HepG2 (cell line): Measurements from ENCODE around the gene EEF1AKMT3. TPM values are rescaled to one million over a fixed set of nuclear protein-coding genes. Genes with fewer than 3 reads are reported as not detected.

Experiments used
- ATAC-seq: fragments of 200-7000 bp; cut with Tn5 transposase; 3 replicates; pipeline ENCODE4 v1.9.1; 2020; ENCODE audit warnings: mild to moderate bottlenecking, moderate library complexity
- BruUV-seq: library from RNA; stranded (reverse); fragments of 400-500 nt; replicated peaks from 2 replicates; lab custom pipeline; 2021; lab: Mats Ljungman, UMichigan
- CTCF ChIA-PET: fragments of 300-600 bp; formaldehyde crosslinking; extraction: SDS; loops from one replicate; lab custom pipeline; 2021; ENCODE audit warnings: low total read pairs, inconsistent platforms, low intra/inter-chr PET ratio; lab: Yijun Ruan, JAX
- POLR2A ChIA-PET: fragments of 350-600 bp; sonication (Branson Sonifier 250); formaldehyde crosslinking; loops from one replicate; lab custom pipeline; 2020; ENCODE audit warnings: antibody characterized with exemption, inconsistent platforms; lab: Yijun Ruan, JAX
- DNase-seq: peaks from one replicate; pipeline ENCODE4 v3.0.0-alpha.2; 2015; ENCODE audit warnings: low spot score
- FAIRE-seq: peaks from 3 replicates; lab custom pipeline; 2011; peaks lifted over from hg19 to GRCh38; lab: Jason Lieb, UNC
- H2AFZ ChIP-seq: one replicate; pipeline ENCODE4 v1.6.1; 2011; ENCODE audit warnings: low read length, inconsistent platforms
- H3K27ac ChIP-seq: fragments of 300-600 bp; 3 replicates; pipeline ENCODE4 v1.8.0; 2011; ENCODE audit warnings: mixed run types, mild to moderate bottlenecking, mixed read lengths, low read length, inconsistent platforms; ENCODE audit not compliant: insufficient read depth; ENCODE audit errors: extremely low read length
- H3K27me3 ChIP-seq, 2 experiments: fragments of 200-600 bp in 1 of 2; 2 replicates in 1 of 2; 3 replicates in 1 of 2; pipeline versions ENCODE4 v1.6.0 to v1.8.0; 2011; ENCODE audit warnings: low read length in 2 of 2, mild to moderate bottlenecking in 2 of 2, moderate library complexity in 2 of 2, inconsistent platforms in 1 of 2; ENCODE audit not compliant: insufficient read depth in 2 of 2, control insufficient read depth in 1 of 2
- H3K36me3 ChIP-seq, 2 experiments: fragments of 200-600 bp in 1 of 2; replicated peaks in 1 of 2; 2 replicates in 1 of 2; 3 replicates in 1 of 2; pipeline versions ENCODE4 v1.5.1 to v1.8.0; 2011; ENCODE audit warnings: low read length in 2 of 2, inconsistent platforms in 1 of 2; ENCODE audit not compliant: insufficient read depth in 2 of 2, control insufficient read depth in 1 of 2
- H3K4me1 ChIP-seq: 2 replicates; pipeline ENCODE4 v1.5.1; 2012; ENCODE audit warnings: low read length, inconsistent platforms; ENCODE audit not compliant: insufficient read depth
- H3K4me2 ChIP-seq: 2 replicates; pipeline ENCODE4 v1.6.0; 2011; ENCODE audit warnings: low read depth, low read length, inconsistent platforms
- H3K4me3 ChIP-seq, 3 experiments: fragments of 200-600 bp in 1 of 3; sonication (generic), shearing (Covaris generic) in 1 of 3; replicated peaks in 1 of 3; 2 replicates each; pipeline ENCODE4 v1.5.1; 2011 to 2016; ENCODE audit warnings: low read length in 3 of 3, inconsistent platforms in 2 of 3, low read depth in 2 of 3, mild to moderate bottlenecking in 2 of 3, control low read depth in 1 of 3, mixed read lengths in 1 of 3; ENCODE audit not compliant: insufficient read depth in 1 of 3
- H3K79me2 ChIP-seq: one replicate; pipeline ENCODE4 v1.6.1; 2011; ENCODE audit warnings: low read length, inconsistent platforms; ENCODE audit not compliant: insufficient read depth
- H3K9ac ChIP-seq: 2 replicates; pipeline ENCODE4 v1.6.0; 2011; ENCODE audit warnings: mild to moderate bottlenecking, low read depth, low read length, inconsistent platforms; ENCODE audit not compliant: insufficient read depth
- H3K9me3 ChIP-seq: 2 replicates; pipeline ENCODE4 v1.5.1; 2012; ENCODE audit warnings: mild to moderate bottlenecking, low read length
- H4K20me1 ChIP-seq: 2 replicates; pipeline ENCODE4 v1.6.0; 2011; ENCODE audit warnings: inconsistent platforms, mild to moderate bottlenecking, low read length, moderate library complexity; ENCODE audit not compliant: insufficient read depth
- CREB1 ChIP-seq, 2 experiments: fragments of 450-650 bp in 1 of 2; IDR thresholded peaks; 2 replicates each; pipeline ENCODE4 v1.6.1; 2016 to 2017; ENCODE audit warnings: control low read depth in 1 of 2, mild to moderate bottlenecking in 1 of 2, missing compliant biosample characterization in 1 of 2, missing genetic modification characterization in 1 of 2
- DNMT3B ChIP-seq: conservative IDR thresholded peaks from 2 replicates; pipeline ENCODE4 v1.6.1; 2016; ENCODE audit warnings: missing biosample characterization, control low read depth
- KMT2B ChIP-seq: IDR thresholded peaks from 2 replicates; pipeline ENCODE4 v1.6.1; 2016; ENCODE audit warnings: missing genetic modification reagents, missing compliant biosample characterization
- MED8 ChIP-seq: sonication (generic); formaldehyde crosslinking; IDR thresholded peaks from 2 replicates; pipeline ENCODE4 v1.8.1; 2023; ENCODE audit warnings: mild to moderate bottlenecking, missing genetic modification reagents; ENCODE audit not compliant: insufficient replicate concordance
- MTF1 ChIP-seq: sonication (generic); formaldehyde crosslinking; IDR thresholded peaks from 2 replicates; pipeline ENCODE4 v1.5.0; 2020; ENCODE audit warnings: missing genetic modification reagents
- NFKB2 ChIP-seq: sonication (generic); formaldehyde crosslinking; IDR thresholded peaks from 2 replicates; pipeline ENCODE4 v1.4.0; 2020; ENCODE audit warnings: missing genetic modification reagents, borderline replicate concordance
- PPARG ChIP-seq: conservative IDR thresholded peaks from 2 replicates; pipeline ENCODE4 v1.6.1; 2016; ENCODE audit warnings: missing biosample characterization, missing genetic modification reagents
- RARA ChIP-seq: IDR thresholded peaks from 2 replicates; pipeline ENCODE4 v1.6.1; 2016; ENCODE audit warnings: missing genetic modification reagents, missing compliant biosample characterization
- TBL1XR1 ChIP-seq: fragments of 150-350 bp; IDR thresholded peaks from 2 replicates; pipeline ENCODE4 v1.6.1; 2014; ENCODE audit warnings: borderline replicate concordance, low read length; ENCODE audit not compliant: partially characterized antibody
- TP53 ChIP-seq: sonication (generic); formaldehyde crosslinking; conservative IDR thresholded peaks from 2 replicates; pipeline ENCODE4 v1.4.0; 2020; ENCODE audit warnings: missing genetic modification reagents
- ZNF331 ChIP-seq: sonication (generic); formaldehyde crosslinking; IDR thresholded peaks from 2 replicates; pipeline ENCODE4 v1.4.0; 2020; ENCODE audit warnings: missing genetic modification reagents
- ZNF607 ChIP-seq: sonication (generic); formaldehyde crosslinking; IDR thresholded peaks from 2 replicates; pipeline ENCODE4 v1.5.1; 2020; ENCODE audit warnings: missing genetic modification reagents, mild to moderate bottlenecking, borderline replicate concordance
- whole genome bisulfite sequencing: methylation state at CpG from one replicate; pipeline ENCODE4 v1.1.6; 2017; ENCODE audit warnings: low lambda C conversion rate; 5-methylcytosine and 5-hydroxymethylcytosine counted together
- in situ Hi-C: cut with HindIII; loops from 2 replicates; pipeline ENCODE4 v1.10.0; 2017; ENCODE audit warnings: low pct_unique_long_range_greater_than_20kb; ENCODE audit not compliant: extremely low pct_ligation_motif_present
- intact Hi-C: fragments of 100-400 bp; cut with micrococcal nuclease; formaldehyde crosslinking; loops from one replicate; pipeline ENCODE4 v1.10.0; 2022; ENCODE audit not compliant: unreplicated experiment
- polyA plus RNA-seq, 8 experiments: library from polyadenylated mRNA; depleted of rRNA in 3 of 8; stranded (reverse) in 7 of 8; unstranded in 1 of 8; fragments of >200 nt; fragmentation: Illumina TruSeq in 4 of 8; extraction: Trizol in 4 of 8; gene quantifications; 2 replicates each; pipeline versions ENCODE4 v1.2.1 to v1.2.3, GENCODE V29; 2011 to 2016; ENCODE audit warnings: low read depth in 4 of 8, missing spikeins in 1 of 8, mixed read lengths in 1 of 8; ENCODE audit not compliant: insufficient read depth in 1 of 8
- total RNA-seq, 5 experiments: library from RNA; depleted of rRNA; stranded (reverse); fragments of >200 nt; fragmentation: Illumina TruSeq; extraction: Trizol; gene quantifications; 2 replicates each; pipeline ENCODE4 v1.2.3, GENCODE V29; 2016; ENCODE audit warnings: low read depth in 1 of 5
- TF ChIP-seq, protein P1 (sequence below): sonication (generic); formaldehyde crosslinking; IDR thresholded peaks from 2 replicates; pipeline ENCODE4 v1.8.1; 2023; ENCODE audit warnings: missing genetic modification reagents, mild to moderate bottlenecking, borderline replicate concordance
- TF ChIP-seq, protein P2 (sequence below): sonication (generic); formaldehyde crosslinking; conservative IDR thresholded peaks from 2 replicates; pipeline ENCODE4 v1.4.0; 2020; ENCODE audit warnings: mild to moderate bottlenecking, missing genetic modification reagents, moderate library complexity
- TF ChIP-seq, protein P3 (sequence below), 2 experiments: sonication (generic) in 1 of 2; formaldehyde crosslinking in 1 of 2; IDR thresholded peaks; 2 replicates each; pipeline versions ENCODE4 v1.4.0 to v1.6.1; 2016 to 2020; ENCODE audit warnings: borderline replicate concordance in 1 of 2, low read depth in 1 of 2, mild to moderate bottlenecking in 1 of 2, missing genetic modification reagents in 1 of 2

The EEF1AKMT3 gene
- total and polyA plus RNA-seq, 2 of the 13 experiments (the other 11 are each of a cell fraction or from before 2014, with no cell fraction given) = 4.7 to 11.4 TPM

DNA sequence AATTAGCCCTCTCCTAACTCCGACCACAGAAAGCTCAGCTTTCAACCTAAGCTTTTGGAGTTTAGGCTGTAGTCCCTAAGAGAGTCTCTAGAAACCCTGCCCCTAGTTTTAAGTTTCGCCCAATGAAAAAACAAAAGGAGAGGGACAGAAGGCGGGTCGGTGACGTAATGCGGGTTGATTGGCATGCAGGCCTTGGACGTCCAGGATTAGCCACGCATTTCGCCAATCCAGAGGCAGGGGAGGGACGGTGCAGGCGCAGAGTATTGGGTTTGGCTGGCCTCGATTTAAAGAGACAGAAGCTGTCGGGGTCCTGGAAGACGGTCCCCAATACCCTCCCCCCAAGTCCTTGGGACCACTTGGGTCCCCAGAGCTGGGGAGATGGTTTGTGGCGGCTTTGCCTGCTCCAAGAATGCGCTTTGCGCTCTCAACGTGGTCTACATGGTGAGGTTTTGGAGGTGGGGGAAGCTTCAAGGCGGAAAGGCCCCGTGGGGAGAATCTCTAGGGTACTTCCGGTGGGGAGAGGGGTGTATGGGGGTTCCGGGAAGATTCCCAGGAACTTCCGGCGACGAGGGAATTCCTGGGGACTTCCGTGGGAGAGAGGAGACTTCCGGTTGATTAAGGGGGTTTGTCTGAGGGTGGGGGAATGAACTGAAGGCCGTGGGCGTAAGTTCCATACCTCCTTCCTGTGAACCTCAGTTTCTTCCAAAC, 27.5 kb upstream of the EEF1AKMT3 start, which contains the start of gene TSPAN31:
TSPAN31 (plus strand) TSS at position 263 of the 708 bp plus-strand sequence; CDS start at position 379, 116 bp downstream.
- H3K36me3 ChIP-seq = peaks cover 4 to 33% of the 10 kb centered on the region in 2 experiments; a peak in 4 of 5 replicates
- ATAC-seq (peak; percentile 90), DNase-seq (peak; percentile 97), FAIRE-seq (peak; percentile 98)
- H3K4me2 ChIP-seq = peak within 1 kb of the TSS; percentile 96
- intact Hi-C loops (loop anchor here (1.0 kb wide), 1 partner anchor 7 kb away; the partner anchor contains the start of gene CDK4), in situ Hi-C loops (no loop called here)
- H4K20me1 ChIP-seq = no peaks in the 10 kb centered on the region
- no TSS peak for BruUV-seq
- peaks cover 37% of the 10 kb centered on the region for H3K4me1 ChIP-seq
- H3K9ac ChIP-seq = peak within 1 kb of the TSS; percentile 94
- peak within 1 kb of the TSS; percentile 94 for H3K27ac ChIP-seq
- POLR2A ChIA-PET = interaction anchor here (0.6 to 2.6 kb wide), 13 partner anchors 9 to 1664 kb away, joined by 3 to 29 read pairs (median 5); partner anchors contain the start of genes CTDSP2, DDIT3, EEF1AKMT3 and METTL1
- H2AFZ ChIP-seq = no peak within 1 kb of the TSS
- H3K4me3 ChIP-seq = peak within 1 kb of the TSS; percentile 63 to 80 (median 71)
- CTCF ChIA-PET = no interaction called here
- H3K9me3 ChIP-seq = no peaks in the 10 kb centered on the region
- 2% methylated on average over 25 of the region's 29 CpGs for WGBS
- H3K27me3 ChIP-seq = peaks cover 0 to 10% of the 10 kb centered on the region in 2 experiments; a peak in 3 of 5 replicates
- peaks cover 10% of the 10 kb centered on the region for H3K79me2 ChIP-seq
- TF ChIP-seq, protein P1, sequence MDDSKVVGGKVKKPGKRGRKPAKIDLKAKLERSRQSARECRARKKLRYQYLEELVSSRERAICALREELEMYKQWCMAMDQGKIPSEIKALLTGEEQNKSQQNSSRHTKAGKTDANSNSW (CRISPR knock-in tag) = no peak
- no peak for TF ChIP-seq TBL1XR1
- TF ChIP-seq, protein P2, sequence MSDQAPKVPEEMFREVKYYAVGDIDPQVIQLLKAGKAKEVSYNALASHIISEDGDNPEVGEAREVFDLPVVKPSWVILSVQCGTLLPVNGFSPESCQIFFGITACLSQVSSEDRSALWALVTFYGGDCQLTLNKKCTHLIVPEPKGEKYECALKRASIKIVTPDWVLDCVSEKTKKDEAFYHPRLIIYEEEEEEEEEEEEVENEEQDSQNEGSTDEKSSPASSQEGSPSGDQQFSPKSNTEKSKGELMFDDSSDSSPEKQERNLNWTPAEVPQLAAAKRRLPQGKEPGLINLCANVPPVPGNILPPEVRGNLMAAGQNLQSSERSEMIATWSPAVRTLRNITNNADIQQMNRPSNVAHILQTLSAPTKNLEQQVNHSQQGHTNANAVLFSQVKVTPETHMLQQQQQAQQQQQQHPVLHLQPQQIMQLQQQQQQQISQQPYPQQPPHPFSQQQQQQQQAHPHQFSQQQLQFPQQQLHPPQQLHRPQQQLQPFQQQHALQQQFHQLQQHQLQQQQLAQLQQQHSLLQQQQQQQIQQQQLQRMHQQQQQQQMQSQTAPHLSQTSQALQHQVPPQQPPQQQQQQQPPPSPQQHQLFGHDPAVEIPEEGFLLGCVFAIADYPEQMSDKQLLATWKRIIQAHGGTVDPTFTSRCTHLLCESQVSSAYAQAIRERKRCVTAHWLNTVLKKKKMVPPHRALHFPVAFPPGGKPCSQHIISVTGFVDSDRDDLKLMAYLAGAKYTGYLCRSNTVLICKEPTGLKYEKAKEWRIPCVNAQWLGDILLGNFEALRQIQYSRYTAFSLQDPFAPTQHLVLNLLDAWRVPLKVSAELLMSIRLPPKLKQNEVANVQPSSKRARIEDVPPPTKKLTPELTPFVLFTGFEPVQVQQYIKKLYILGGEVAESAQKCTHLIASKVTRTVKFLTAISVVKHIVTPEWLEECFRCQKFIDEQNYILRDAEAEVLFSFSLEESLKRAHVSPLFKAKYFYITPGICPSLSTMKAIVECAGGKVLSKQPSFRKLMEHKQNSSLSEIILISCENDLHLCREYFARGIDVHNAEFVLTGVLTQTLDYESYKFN = no peak; the same call in 1 of the 2 replicates
- TF ChIP-seq MTF1 = no peak
- no peak for TF ChIP-seq ZNF331
- peak; percentile 90 for TF ChIP-seq CREB1 (IDR thresholded peaks at IDR 0.05)
- peak; percentile 98 for TF ChIP-seq CREB1 (CRISPR knock-in tag; IDR thresholded peaks at IDR 0.05)
- TF ChIP-seq DNMT3B (CRISPR knock-in tag) = no peak
- no peak for TF ChIP-seq MED8
- TF ChIP-seq NFKB2 (CRISPR knock-in tag) = no peak
- no peak for TF ChIP-seq PPARG (CRISPR knock-in tag)
- TF ChIP-seq KMT2B (CRISPR knock-in tag) = no peak
- TF ChIP-seq, protein P3, sequence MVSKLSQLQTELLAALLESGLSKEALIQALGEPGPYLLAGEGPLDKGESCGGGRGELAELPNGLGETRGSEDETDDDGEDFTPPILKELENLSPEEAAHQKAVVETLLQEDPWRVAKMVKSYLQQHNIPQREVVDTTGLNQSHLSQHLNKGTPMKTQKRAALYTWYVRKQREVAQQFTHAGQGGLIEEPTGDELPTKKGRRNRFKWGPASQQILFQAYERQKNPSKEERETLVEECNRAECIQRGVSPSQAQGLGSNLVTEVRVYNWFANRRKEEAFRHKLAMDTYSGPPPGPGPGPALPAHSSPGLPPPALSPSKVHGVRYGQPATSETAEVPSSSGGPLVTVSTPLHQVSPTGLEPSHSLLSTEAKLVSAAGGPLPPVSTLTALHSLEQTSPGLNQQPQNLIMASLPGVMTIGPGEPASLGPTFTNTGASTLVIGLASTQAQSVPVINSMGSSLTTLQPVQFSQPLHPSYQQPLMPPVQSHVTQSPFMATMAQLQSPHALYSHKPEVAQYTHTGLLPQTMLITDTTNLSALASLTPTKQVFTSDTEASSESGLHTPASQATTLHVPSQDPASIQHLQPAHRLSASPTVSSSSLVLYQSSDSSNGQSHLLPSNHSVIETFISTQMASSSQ (IDR thresholded peaks at IDR 0.05; ENCODE audit: low read depth) = no peak; the same call in 1 of the 2 replicates
- TF ChIP-seq, protein P3 (CRISPR knock-in tag; IDR thresholded peaks at IDR 0.05; ENCODE audit: borderline replicate concordance) = no peak; the same call in 1 of the 2 replicates
- TF ChIP-seq ZNF607 (CRISPR knock-in tag) = no peak; the same call in 1 of the 2 replicates
- TF ChIP-seq TP53 (CRISPR knock-in tag) = no peak
- TF ChIP-seq RARA (CRISPR knock-in tag) = no peak
